Omental fat pad (tissue), 4 donors: Measurements from ENCODE around the gene UGT1A8. TPM values are rescaled to one million over a fixed set of nuclear protein-coding genes. Genes with fewer than 3 reads are reported as not detected.

ENCODE experiments used
- ATAC-seq: fragments of 150-250 bp; one replicate; pipeline ENCODE4 v1.9.1; 2016; ENCODE audit warnings: mild to moderate bottlenecking, moderate library complexity; ENCODE audit not compliant: low FRiP score
- DNase-seq: peaks from one replicate; pipeline ENCODE4 v3.0.0-alpha.2; 2019; ENCODE audit warnings: low spot score
- CTCF ChIP-seq, 3 donors: fragments of 450-650 bp; IDR thresholded peaks; one replicate each; pipeline ENCODE4 v1.5.1; 2016 to 2017; ENCODE audit warnings: antibody characterized with exemption in 3 of 3, mild to moderate bottlenecking in 3 of 3, moderate library complexity in 2 of 3
- total RNA-seq, 4 donors: library from RNA; depleted of rRNA; stranded (reverse); fragments of >200 nt; gene quantifications; one replicate each; pipeline ENCODE4 v1.1.0, GENCODE V29; 2016

Gene UGT1A8
- total RNA-seq, 4 donors from 2014 or later, result not detected

DNA sequence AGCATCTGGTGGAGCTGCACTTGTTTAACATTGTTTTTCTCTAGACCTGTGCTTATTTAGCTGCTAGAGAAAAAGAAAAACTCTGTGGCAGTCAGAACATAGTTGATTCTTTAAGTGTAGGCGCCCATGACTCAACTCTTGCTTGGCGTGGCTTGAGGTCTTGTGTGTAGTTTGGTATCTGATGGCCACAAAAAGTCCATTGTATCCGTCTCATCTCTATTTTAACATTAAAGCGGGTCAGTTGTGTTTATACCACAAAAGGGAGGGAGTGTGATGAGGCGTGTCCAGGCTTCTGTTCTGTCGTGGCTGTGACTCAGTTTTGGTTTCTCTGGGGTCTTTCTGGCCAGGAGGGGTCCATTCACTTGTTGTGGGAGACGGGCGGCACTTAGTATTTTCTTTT lies 24.2 kb upstream of the UGT1A8 start:
- DNase-seq (no peak), ATAC-seq (no peak)
- no peak for TF ChIP-seq CTCF (IDR thresholded peaks at IDR 0.05)

DNA sequence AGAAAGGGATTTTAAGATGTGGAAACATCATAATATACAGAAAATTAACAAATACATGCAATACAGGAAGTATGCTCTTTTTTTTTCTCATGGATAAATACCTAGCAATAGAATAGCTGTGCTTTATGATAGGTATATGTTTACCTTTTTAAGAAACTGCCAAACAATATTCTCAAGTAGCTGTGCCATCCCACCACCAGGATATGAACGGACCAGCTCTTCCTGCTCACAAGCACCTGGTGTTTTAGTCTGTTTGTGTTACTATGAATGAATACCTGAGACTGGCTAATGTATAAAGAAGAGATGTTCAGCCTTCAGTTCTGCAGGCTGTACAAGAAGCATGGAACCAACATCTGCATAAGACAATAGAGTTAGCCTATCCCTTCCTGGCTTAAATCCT lies 19.9 kb upstream of the UGT1A8 start:
- ATAC-seq, result no peak
- no peak for TF ChIP-seq CTCF (IDR thresholded peaks at IDR 0.05)
- DNase-seq, result no peak

DNA sequence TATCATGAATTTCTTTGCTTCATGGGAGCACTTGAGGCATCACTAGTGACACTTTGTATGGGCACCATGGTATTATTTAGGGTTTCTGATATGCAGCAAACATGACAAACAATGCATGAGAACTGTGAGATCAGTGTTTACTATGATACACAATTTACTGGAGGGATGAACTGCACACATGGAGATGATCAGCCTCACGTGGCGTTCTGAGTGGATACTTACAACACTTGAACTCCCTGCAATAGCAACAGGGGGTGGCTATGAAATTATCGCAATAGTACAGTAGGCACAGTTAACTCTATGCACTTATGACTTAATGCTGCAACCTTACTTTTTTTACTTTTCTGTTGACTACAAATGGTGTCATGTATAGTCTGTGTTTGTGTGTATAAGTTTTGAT lies 18.5 kb upstream of the UGT1A8 start:
- DNase-seq (no peak), ATAC-seq (no peak)
- TF ChIP-seq CTCF (IDR thresholded peaks at IDR 0.05), result no peak

DNA sequence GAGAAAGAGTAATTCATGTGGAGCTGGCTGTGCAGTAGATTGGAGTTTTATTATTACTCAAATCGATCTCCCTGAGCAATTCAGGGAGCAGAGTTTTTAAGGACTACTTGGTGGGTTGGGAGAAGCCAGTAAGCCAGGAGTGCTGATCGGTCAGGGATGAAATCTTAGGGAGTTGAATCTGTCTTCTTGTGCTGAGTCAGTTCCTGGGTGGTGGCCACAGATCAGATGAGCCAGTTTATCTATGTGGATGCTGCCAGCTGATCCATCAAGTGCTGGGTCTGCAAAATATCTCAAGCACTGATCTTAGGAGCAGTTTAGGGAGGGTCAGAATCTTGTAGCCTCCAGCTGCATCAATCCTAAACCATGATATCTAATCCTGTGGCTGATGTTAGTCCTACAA lies 17.0 kb upstream of the UGT1A8 start:
- DNase-seq (no peak), ATAC-seq (no peak)
- no peak for TF ChIP-seq CTCF (IDR thresholded peaks at IDR 0.05)

DNA sequence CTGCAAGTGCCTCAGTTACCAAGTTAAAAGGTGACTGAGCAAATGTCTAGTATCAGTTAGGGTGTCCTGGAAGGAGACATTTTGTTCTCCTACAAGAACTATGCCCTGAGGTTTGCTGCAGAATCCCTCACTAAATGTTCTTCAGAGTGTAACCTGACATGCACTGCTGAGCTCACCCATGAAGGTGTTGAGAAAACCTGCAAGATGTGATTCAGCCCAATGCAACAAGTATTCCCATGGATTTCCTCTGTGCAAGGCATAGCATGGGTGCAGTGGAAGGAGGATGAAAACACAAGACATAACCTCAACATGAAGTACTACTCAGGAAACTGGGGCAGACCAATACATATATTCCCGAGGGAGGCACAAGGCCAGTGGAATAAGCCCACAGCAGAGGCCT lies 15.4 kb upstream of the UGT1A8 start:
- DNase-seq, result no peak
- TF ChIP-seq CTCF (IDR thresholded peaks at IDR 0.05), result no peak
- no peak for ATAC-seq

- TF ChIP-seq CTCF (IDR thresholded peaks at IDR 0.05), result no peak
- no peak for ATAC-seq
Measured at GRCh38 chr2:233603520-233603919, 13.9 kb upstream of the UGT1A8 start.

GRCh38 chr2:233604826-233605225 lies 12.6 kb upstream of the UGT1A8 start:
- DNase-seq, result no peak
- no peak for TF ChIP-seq CTCF (IDR thresholded peaks at IDR 0.05)
- no peak for ATAC-seq

More at GRCh38 chr2:233603520-233603919, 13.9 kb upstream of the UGT1A8 start:
- no peak for DNase-seq
